Glutamatergic neuron (in vitro differentiated cells): ENCODE measurements around the gene WNK1. TPM values are rescaled to one million over a fixed set of nuclear protein-coding genes. Genes with fewer than 3 reads are reported as not detected.

ENCODE experiments used
- DNase-seq: peaks from one replicate; pipeline ENCODE4 v3.0.0; 2022
- H3K27ac Mint-ChIP-seq: one replicate; pipeline ENCODE4 v1.8.0; 2020; ENCODE audit warnings: mild to moderate bottlenecking, mixed read lengths, inconsistent platforms; ENCODE audit not compliant: unreplicated experiment
- H3K27me3 Mint-ChIP-seq: one replicate; pipeline ENCODE4 v1.8.0; 2020; ENCODE audit warnings: mild to moderate bottlenecking, moderate library complexity, mixed read lengths, inconsistent platforms; ENCODE audit not compliant: unreplicated experiment
- H3K36me3 Mint-ChIP-seq: one replicate; pipeline ENCODE4 v1.8.0; 2020; ENCODE audit warnings: mild to moderate bottlenecking, mixed read lengths, inconsistent platforms; ENCODE audit not compliant: unreplicated experiment
- H3K4me1 Mint-ChIP-seq: one replicate; pipeline ENCODE4 v1.8.0; 2020; ENCODE audit warnings: mild to moderate bottlenecking, low read depth, mixed read lengths, inconsistent platforms; ENCODE audit not compliant: unreplicated experiment
- H3K4me3 Mint-ChIP-seq: one replicate; pipeline ENCODE4 v1.8.0; 2020; ENCODE audit warnings: mild to moderate bottlenecking, mixed read lengths, inconsistent platforms; ENCODE audit not compliant: unreplicated experiment
- H3K9me3 Mint-ChIP-seq: one replicate; pipeline ENCODE4 v1.8.0; 2020; ENCODE audit warnings: mild to moderate bottlenecking, moderate library complexity, mixed read lengths, inconsistent platforms; ENCODE audit not compliant: unreplicated experiment
- CTCF ChIP-seq: fragments of 200-600 bp; sonication (generic); IDR thresholded peaks from one replicate; pipeline ENCODE4 v1.5.0; 2021; ENCODE audit not compliant: partially characterized antibody, unreplicated experiment
- total RNA-seq: library from RNA; stranded (reverse); fragmentation: NEBNext Ultra II Directional; extraction: Animal tissue kit (Norgen Biotek cat#: 25700); gene quantifications from one replicate; pipeline ENCODE4 v1.2.1, GENCODE V29; 2021; ENCODE audit not compliant: unreplicated experiment

WNK1 gene
- total RNA-seq, 1 donor from 2014 or later: 182 TPM

DNA sequence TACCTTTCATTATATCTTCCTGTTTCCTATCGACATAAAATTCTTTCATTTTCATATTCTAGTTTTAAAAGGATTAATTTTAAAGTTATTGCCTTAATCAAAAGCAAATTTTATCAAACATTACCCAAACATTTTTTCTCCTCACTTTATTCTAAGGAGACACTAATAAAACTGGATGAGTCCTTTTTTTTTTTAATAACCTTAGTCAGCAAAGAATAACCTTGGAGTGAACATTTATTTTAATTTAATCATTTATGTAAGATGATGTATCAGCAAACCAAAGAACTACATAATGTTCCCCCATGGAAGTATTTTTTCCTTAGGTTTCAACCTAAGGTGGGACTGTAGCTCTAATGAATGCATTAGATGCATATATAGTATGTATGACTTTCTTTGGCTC is 113.2 kb downstream of the WNK1 start:
- Mint-ChIP-seq H3K9me3 (peaks cover 2% of the 10 kb centered on the region), H3K36me3 (no peaks in the 10 kb centered on the region), H3K27ac (no peak overlapping the region), H3K27me3 (no peaks in the 10 kb centered on the region), H3K4me1 (peaks cover 9% of the 10 kb centered on the region), H3K4me3 (no peak overlapping the region)
- DNase-seq: no peak
- no peak for TF ChIP-seq CTCF

GRCh38 chr12:867905-868304 is 115.5 kb downstream of the WNK1 start:
- no peak for DNase-seq

GRCh38 chr12:868722-869121 is 116.3 kb downstream of the WNK1 start:
- no peaks in the 10 kb centered on the region for H3K27me3 Mint-ChIP-seq
- H3K27ac Mint-ChIP-seq: peak overlapping the region; percentile 18
- peaks cover 2% of the 10 kb centered on the region for H3K9me3 Mint-ChIP-seq
- peak; percentile 24 for TF ChIP-seq CTCF
- H3K4me1 Mint-ChIP-seq: peaks cover 7% of the 10 kb centered on the region
- H3K36me3 Mint-ChIP-seq: no peaks in the 10 kb centered on the region
- DNase-seq: no peak
- H3K4me3 Mint-ChIP-seq: no peak overlapping the region

More at GRCh38 chr12:867905-868304, 115.5 kb downstream of the WNK1 start:
- H3K4me1 Mint-ChIP-seq: peaks cover 7% of the 10 kb centered on the region
- H3K4me3 Mint-ChIP-seq: no peak overlapping the region
- no peak for TF ChIP-seq CTCF
- H3K27ac Mint-ChIP-seq: no peak overlapping the region
- H3K9me3 Mint-ChIP-seq: peaks cover 2% of the 10 kb centered on the region
- no peaks in the 10 kb centered on the region for H3K27me3 Mint-ChIP-seq
- no peaks in the 10 kb centered on the region for H3K36me3 Mint-ChIP-seq

GRCh38 chr12:870378-870777 is 118.0 kb downstream of the WNK1 start:
- Mint-ChIP-seq H3K27me3 (no peaks in the 10 kb centered on the region), H3K27ac (no peak overlapping the region), H3K4me3 (no peak overlapping the region), H3K4me1 (peaks cover 7% of the 10 kb centered on the region), H3K36me3 (no peaks in the 10 kb centered on the region), H3K9me3 (peaks cover 2% of the 10 kb centered on the region)
- no peak for DNase-seq
- TF ChIP-seq CTCF: no peak

DNA sequence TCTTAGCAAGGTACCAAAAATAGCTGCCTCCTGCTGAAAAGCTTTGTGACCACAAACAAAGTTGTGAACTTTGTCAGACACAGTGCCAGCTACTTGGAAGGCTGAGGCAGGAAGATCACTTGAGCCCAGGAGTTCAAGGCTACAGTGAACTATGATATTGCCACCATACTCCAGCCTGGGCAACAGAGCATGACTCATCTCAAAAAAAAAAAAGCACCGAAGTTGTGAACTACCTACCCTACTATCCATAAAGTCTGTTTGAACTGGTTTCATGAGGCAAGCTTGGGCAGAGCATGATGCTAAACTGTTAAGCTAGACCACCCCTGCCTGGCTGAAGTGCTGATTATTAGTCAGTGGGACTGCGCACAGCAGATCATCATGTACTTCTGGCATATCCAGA is 121.6 kb downstream of the WNK1 start:
- Mint-ChIP-seq H3K4me3 (no peak overlapping the region), H3K9me3 (no peaks in the 10 kb centered on the region), H3K4me1 (no peaks in the 10 kb centered on the region), H3K27me3 (no peaks in the 10 kb centered on the region), H3K27ac (no peak overlapping the region), H3K36me3 (no peaks in the 10 kb centered on the region)
- no peak for TF ChIP-seq CTCF
- no peak for DNase-seq
